Pancreas (tissue), 10 donors: ENCODE results near the gene RERG. TPM values are rescaled to one million over a fixed set of nuclear protein-coding genes. Genes with fewer than 3 reads are reported as not detected.

ENCODE experiments used
- ATAC-seq, 4 donors: fragments of 200-7000 bp; cut with Tn5 transposase; one replicate each; pipeline versions ENCODE4 v1.8.0 to v1.9.1; 2020; ENCODE audit warnings: mild to moderate bottlenecking in 4 of 4, moderate library complexity in 4 of 4
- DNase-seq, 6 donors: peaks; one replicate each; pipeline ENCODE4 v3.0.0-alpha.2; 2020
- FAIRE-seq: peaks from 2 replicates; lab custom pipeline; 2012; peaks lifted over from hg19 to GRCh38; lab: Jason Lieb, UNC
- H3K27ac ChIP-seq, 4 donors: fragments of 200-600 bp; sonication (generic); 1 replicate in 3 of 4; 2 replicates in 1 of 4; pipeline versions ENCODE4 v1.5.0 to v1.8.0; 2020
- H3K27me3 ChIP-seq, 4 donors: fragments of 200-600 bp; one replicate each; pipeline ENCODE4 v1.8.0; 2021
- H3K36me3 ChIP-seq, 3 donors: fragments of 200-600 bp; sonication (generic) in 1 of 3; one replicate each; pipeline versions ENCODE4 v1.5.0 to v1.8.0; 2020 to 2021
- H3K4me1 ChIP-seq, 3 donors: fragments of 200-600 bp; one replicate each; pipeline ENCODE4 v1.8.0; 2021
- H3K4me3 ChIP-seq, 4 donors: fragments of 200-600 bp; sonication (generic) in 2 of 4; one replicate each; pipeline versions ENCODE4 v1.5.0 to v1.8.0; 2020 to 2021
- H3K9me3 ChIP-seq, 4 donors: fragments of 200-600 bp; one replicate each; pipeline ENCODE4 v1.8.0; 2021
- WGBS, 2 donors: extraction: QIAGEN DNeasy Blood & Tissue Kit; methylation state at CpG; one replicate each; pipeline ENCODE4 v1.1.7; 2013; 5-methylcytosine and 5-hydroxymethylcytosine counted together
- intact Hi-C, 3 donors: fragments of 100-400 bp; cut with DNase I; formaldehyde crosslinking; loops; one replicate each; pipeline versions ENCODE4 v1.11.1 to v1.14.2; 2022
- polyA plus RNA-seq, 2 donors: library from polyadenylated mRNA; stranded (reverse); fragments of 200-250 nt; gene quantifications; one replicate each; pipeline ENCODE4 v1.2.3, GENCODE V29; 2013
- total RNA-seq, 6 donors: library from RNA; stranded (reverse); fragmentation: NEBNext Ultra II Directional in 4 of 6; extraction: Animal tissue kit (Norgen Biotek cat#: 25700) in 4 of 6; gene quantifications; one replicate each; pipeline versions ENCODE4 v1.2.1 to v1.2.4, GENCODE V29; 2021 to 2023
- TF ChIP-seq, protein P1 (sequence below), 4 donors: fragments of 200-600 bp; sonication (generic) in 3 of 4; IDR thresholded peaks; one replicate each; pipeline versions ENCODE4 v1.5.0 to v1.8.0; 2021; ENCODE audit warnings: antibody characterized with exemption in 4 of 4
- donor health status: healthy with polysubstance abuse.
- donor health status: DM: no; HTN: no; CAD: no; lungs with moderate emphysema.
- donor health status: DM: no; HTN: no; CAD: no.
- donor health status: control.
- donor health status: control.
- donor health status: Bipolar disorder and iron deficiency.
- donor health status: DM: yes; HTN: yes; CAD: no.
- donor health status: DM: no; HTN: no; CAD: no.
- donor health status: DM: no; HTN: no; CAD: no.
- donor health status: DM: yes; HTN: yes; CAD: no.

The RERG gene
- total and polyA plus RNA-seq, 8 donors, result 2.0 to 10.4 (median 5.5) TPM

- no peaks in the 10 kb centered on the region for H3K36me3 ChIP-seq
- no peaks in the 10 kb centered on the region for H3K4me1 ChIP-seq
- FAIRE-seq, result no peak
- no peaks in the 10 kb centered on the region for H3K27me3 ChIP-seq
- intact Hi-C loops, result no loop called here
- 81 to 88% methylated on average over 3 of the region's 3 CpGs for WGBS, 2 donors
- DNase-seq, result no peak
- TF ChIP-seq, protein P1, sequence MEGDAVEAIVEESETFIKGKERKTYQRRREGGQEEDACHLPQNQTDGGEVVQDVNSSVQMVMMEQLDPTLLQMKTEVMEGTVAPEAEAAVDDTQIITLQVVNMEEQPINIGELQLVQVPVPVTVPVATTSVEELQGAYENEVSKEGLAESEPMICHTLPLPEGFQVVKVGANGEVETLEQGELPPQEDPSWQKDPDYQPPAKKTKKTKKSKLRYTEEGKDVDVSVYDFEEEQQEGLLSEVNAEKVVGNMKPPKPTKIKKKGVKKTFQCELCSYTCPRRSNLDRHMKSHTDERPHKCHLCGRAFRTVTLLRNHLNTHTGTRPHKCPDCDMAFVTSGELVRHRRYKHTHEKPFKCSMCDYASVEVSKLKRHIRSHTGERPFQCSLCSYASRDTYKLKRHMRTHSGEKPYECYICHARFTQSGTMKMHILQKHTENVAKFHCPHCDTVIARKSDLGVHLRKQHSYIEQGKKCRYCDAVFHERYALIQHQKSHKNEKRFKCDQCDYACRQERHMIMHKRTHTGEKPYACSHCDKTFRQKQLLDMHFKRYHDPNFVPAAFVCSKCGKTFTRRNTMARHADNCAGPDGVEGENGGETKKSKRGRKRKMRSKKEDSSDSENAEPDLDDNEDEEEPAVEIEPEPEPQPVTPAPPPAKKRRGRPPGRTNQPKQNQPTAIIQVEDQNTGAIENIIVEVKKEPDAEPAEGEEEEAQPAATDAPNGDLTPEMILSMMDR (IDR thresholded peaks at IDR 0.05), result no peak
- no peak overlapping the region for H3K27ac ChIP-seq
- H3K4me3 ChIP-seq, result no peak overlapping the region
- no peaks in the 10 kb centered on the region for H3K9me3 ChIP-seq
- ATAC-seq, result no peak
These were observed 21.9 kb upstream of the RERG start for GRCh38 chr12:15243102-15243501.

DNA sequence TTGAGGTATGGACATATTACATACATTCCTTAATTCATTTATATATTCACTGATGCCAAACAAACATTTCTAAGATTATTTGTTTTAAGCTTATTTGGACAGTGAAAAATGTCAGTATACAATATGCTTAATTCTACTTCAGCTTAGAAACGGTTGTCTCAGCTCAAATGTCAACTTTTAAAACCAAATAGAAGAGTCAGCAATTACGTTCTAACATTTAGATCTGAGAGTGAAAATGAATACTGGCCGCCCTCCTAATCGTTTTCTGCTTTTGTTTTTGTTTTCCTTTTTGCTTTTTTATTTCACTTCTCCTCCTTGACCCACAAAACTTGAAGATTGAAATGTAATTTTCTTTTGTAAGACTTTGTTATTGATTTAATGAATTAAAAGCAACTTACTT lies 19.7 kb upstream of the RERG start:
- DNase-seq (no peak), ATAC-seq (no peak), FAIRE-seq (no peak)
- no peaks in the 10 kb centered on the region for H3K27me3 ChIP-seq
- no peak overlapping the region for H3K4me3 ChIP-seq
- H3K9me3 ChIP-seq, result no peaks in the 10 kb centered on the region
- TF ChIP-seq, protein P1 (IDR thresholded peaks at IDR 0.05), result no peak
- H3K36me3 ChIP-seq, result no peaks in the 10 kb centered on the region
- no peaks in the 10 kb centered on the region for H3K4me1 ChIP-seq
- H3K27ac ChIP-seq, result no peak overlapping the region
- intact Hi-C loops, result no loop called here
- 54 to 64% methylated on average over 4 of the region's 4 CpGs for WGBS, 2 donors

- Histone ChIP-seq H3K36me3 (no peaks in the 10 kb centered on the region), H3K27ac (no peak overlapping the region), H3K27me3 (no peaks in the 10 kb centered on the region), H3K9me3 (no peaks in the 10 kb centered on the region), H3K4me3 (no peak overlapping the region), H3K4me1 (no peaks in the 10 kb centered on the region)
- intact Hi-C loops, result loop anchor here in 1 of 3 donors (5.0 kb wide), 1 partner anchor 217 kb away; no protein-coding TSS in a partner anchor
- DNase-seq, result no peak
- whole genome bisulfite sequencing, 2 donors, result 75 to 83% methylated on average over 4 of the region's 4 CpGs
- ATAC-seq, result no peak
- FAIRE-seq, result no peak
- TF ChIP-seq, protein P1 (IDR thresholded peaks at IDR 0.05), result no peak
These were observed 13.3 kb upstream of the RERG start for GRCh38 chr12:15234508-15234907.

GRCh38 chr12:15234011-15234410 lies 12.8 kb upstream of the RERG start:
- Histone ChIP-seq H3K4me1 (no peaks in the 10 kb centered on the region), H3K4me3 (no peak overlapping the region), H3K36me3 (no peaks in the 10 kb centered on the region), H3K27ac (no peak overlapping the region), H3K27me3 (no peaks in the 10 kb centered on the region), H3K9me3 (no peaks in the 10 kb centered on the region)
- 45 to 53% methylated on average over 1 of the region's 1 CpG for WGBS, 2 donors
- DNase-seq (no peak), FAIRE-seq (no peak), ATAC-seq (no peak)
- intact Hi-C loops, result loop anchor here in 1 of 3 donors (5.0 kb wide), 1 partner anchor 217 kb away; no protein-coding TSS in a partner anchor
- TF ChIP-seq, protein P1 (IDR thresholded peaks at IDR 0.05), result no peak

- H3K4me3 ChIP-seq, result no peak overlapping the region
- no peak for DNase-seq
- H3K36me3 ChIP-seq, result no peaks in the 10 kb centered on the region
- TF ChIP-seq, protein P1 (IDR thresholded peaks at IDR 0.05), result no peak
- no peaks in the 10 kb centered on the region for H3K9me3 ChIP-seq
- no peak for ATAC-seq
- no peak for FAIRE-seq
- intact Hi-C loops, result loop anchor here in 1 of 3 donors (5.0 kb wide), 1 partner anchor 216 kb away; no protein-coding TSS in a partner anchor
- 12 to 22% methylated on average over 1 of the region's 1 CpG for WGBS, 2 donors
- no peak overlapping the region for H3K27ac ChIP-seq
- no peaks in the 10 kb centered on the region for H3K27me3 ChIP-seq
- no peaks in the 10 kb centered on the region for H3K4me1 ChIP-seq
These were observed 11.7 kb upstream of the RERG start for GRCh38 chr12:15232959-15233358.
